Body of pancreas (tissue), 4 donors: Measurements from ENCODE around the gene SH2B3. TPM values are rescaled to one million over a fixed set of nuclear protein-coding genes. Genes with fewer than 3 reads are reported as not detected.

Source experiments
- ATAC-seq: fragments of 150-250 bp; one replicate; pipeline ENCODE4 v1.9.1; 2016
- DNase-seq, 4 donors: peaks; one replicate each; pipeline ENCODE4 v3.0.0-alpha.2; 2019
- H3K27ac ChIP-seq, 4 donors: fragments of 200-600 bp; sonication (generic); 1 replicate in 3 of 4; 2 replicates in 1 of 4; pipeline versions ENCODE4 v1.5.1 to v1.6.1; 2016 to 2019; ENCODE audit warnings: mild to moderate bottlenecking in 1 of 4, mixed read lengths in 1 of 4, moderate library complexity in 1 of 4
- H3K27me3 ChIP-seq, 2 donors: fragments of 200-600 bp; sonication (generic); one replicate each; pipeline ENCODE4 v1.6.0; 2016; ENCODE audit warnings: mild to moderate bottlenecking in 1 of 2
- H3K36me3 ChIP-seq, 2 donors: fragments of 200-600 bp; sonication (generic); replicated peaks in 1 of 2; 2 replicates each; pipeline ENCODE4 v1.5.1; 2016; ENCODE audit warnings: low read depth in 2 of 2; ENCODE audit not compliant: insufficient read depth in 1 of 2
- H3K4me1 ChIP-seq: fragments of 200-600 bp; sonication (generic); one replicate; pipeline ENCODE4 v1.6.0; 2016
- H3K4me3 ChIP-seq, 2 donors: fragments of 200-600 bp; sonication (generic); 1 replicate in 1 of 2; 2 replicates in 1 of 2; pipeline ENCODE4 v1.5.1; 2016 to 2019
- H3K9me3 ChIP-seq, 3 donors: fragments of 200-600 bp; sonication (generic); 1 replicate in 2 of 3; 2 replicates in 1 of 3; pipeline ENCODE4 v1.5.1; 2016
- POLR2A ChIP-seq, 3 donors: fragments of 450-650 bp; IDR thresholded peaks; one replicate each; pipeline ENCODE4 v1.6.1; 2016; ENCODE audit warnings: antibody characterized with exemption in 3 of 3, mild to moderate bottlenecking in 2 of 3
- WGBS, 2 donors: methylation state at CpG; one replicate each; pipeline ENCODE4 v1.1.5; 2017; 5-methylcytosine and 5-hydroxymethylcytosine counted together
- intact Hi-C: fragments of 100-400 bp; cut with DNase I; formaldehyde crosslinking; loops from one replicate; pipeline ENCODE4 v1.15.1; 2023
- total RNA-seq, 2 donors: library from RNA; depleted of rRNA; stranded (reverse); fragments of >200 nt; gene quantifications; one replicate each; pipeline ENCODE4 v1.1.0, GENCODE V29; 2016
- TF ChIP-seq, protein P1 (sequence below), 7 experiments: fragments of 450-650 bp in 4 of 7; fragments of 200-600 bp in 3 of 7; sonication (generic) in 3 of 7; IDR thresholded peaks; one replicate each; pipeline ENCODE4 v1.5.1; 2016 to 2019; ENCODE audit warnings: antibody characterized with exemption in 7 of 7

SH2B3 gene
- total RNA-seq, 2 donors from 2014 or later, result 23.1 to 41.9 TPM

DNA sequence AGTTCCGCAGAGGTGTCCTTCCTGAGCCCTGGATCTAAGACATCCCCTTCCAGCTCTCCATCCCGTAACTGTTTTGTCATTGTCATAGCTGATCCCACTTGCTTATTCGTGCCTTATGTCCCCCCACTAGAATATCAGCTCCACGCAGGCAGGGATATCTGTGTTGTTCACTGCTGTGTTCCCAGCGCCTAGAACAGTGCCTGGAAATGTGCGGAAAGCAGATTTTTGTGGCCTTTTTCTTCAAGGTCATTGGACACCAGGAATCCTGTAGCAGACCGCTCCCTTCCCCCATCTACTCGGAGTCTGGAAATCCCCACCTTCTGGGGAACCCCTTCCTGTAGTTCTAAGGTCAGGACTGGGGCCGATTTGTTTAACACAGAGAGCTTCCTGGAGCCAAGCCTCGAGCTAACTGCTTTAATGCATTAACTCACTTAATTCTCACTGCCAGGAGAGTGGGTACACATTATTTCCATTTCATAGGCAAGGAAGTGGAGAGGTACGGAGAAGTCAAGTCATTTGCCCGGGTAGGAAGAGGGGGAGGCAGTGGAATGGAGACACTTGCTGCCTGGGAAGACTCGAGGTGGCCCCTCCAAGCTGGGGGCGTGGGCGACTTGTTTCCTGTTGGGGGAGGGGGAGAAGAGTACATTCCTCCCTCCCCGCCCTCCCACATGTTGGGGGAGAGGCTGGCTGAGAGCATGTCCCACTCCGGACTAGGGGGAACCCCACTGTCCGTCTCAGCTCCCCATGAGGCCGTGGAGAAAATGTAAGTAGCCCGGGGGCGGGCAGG lies 1.2 kb upstream of the SH2B3 start:
- H3K27ac ChIP-seq, result peak overlapping the region; percentile 78 to 87 (median 78)
- ATAC-seq (no peak), DNase-seq (peak; percentile 36 to 65 (median 45))
- H3K36me3 ChIP-seq, result no peaks in the 10 kb centered on the region
- no peak overlapping the region for H3K4me3 ChIP-seq
- H3K27me3 ChIP-seq, result no peaks in the 10 kb centered on the region
- no peaks in the 10 kb centered on the region for H3K9me3 ChIP-seq
- peaks cover 62% of the 10 kb centered on the region for H3K4me1 ChIP-seq
- 31 to 37% methylated on average over 20 to 21 of the region's 21 CpGs for WGBS, 2 donors
- TF ChIP-seq, protein P1, sequence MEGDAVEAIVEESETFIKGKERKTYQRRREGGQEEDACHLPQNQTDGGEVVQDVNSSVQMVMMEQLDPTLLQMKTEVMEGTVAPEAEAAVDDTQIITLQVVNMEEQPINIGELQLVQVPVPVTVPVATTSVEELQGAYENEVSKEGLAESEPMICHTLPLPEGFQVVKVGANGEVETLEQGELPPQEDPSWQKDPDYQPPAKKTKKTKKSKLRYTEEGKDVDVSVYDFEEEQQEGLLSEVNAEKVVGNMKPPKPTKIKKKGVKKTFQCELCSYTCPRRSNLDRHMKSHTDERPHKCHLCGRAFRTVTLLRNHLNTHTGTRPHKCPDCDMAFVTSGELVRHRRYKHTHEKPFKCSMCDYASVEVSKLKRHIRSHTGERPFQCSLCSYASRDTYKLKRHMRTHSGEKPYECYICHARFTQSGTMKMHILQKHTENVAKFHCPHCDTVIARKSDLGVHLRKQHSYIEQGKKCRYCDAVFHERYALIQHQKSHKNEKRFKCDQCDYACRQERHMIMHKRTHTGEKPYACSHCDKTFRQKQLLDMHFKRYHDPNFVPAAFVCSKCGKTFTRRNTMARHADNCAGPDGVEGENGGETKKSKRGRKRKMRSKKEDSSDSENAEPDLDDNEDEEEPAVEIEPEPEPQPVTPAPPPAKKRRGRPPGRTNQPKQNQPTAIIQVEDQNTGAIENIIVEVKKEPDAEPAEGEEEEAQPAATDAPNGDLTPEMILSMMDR (IDR thresholded peaks at IDR 0.05), result no peak
- TF ChIP-seq POLR2A (IDR thresholded peaks at IDR 0.05), result no peak
- intact Hi-C loops, result no loop called here

DNA sequence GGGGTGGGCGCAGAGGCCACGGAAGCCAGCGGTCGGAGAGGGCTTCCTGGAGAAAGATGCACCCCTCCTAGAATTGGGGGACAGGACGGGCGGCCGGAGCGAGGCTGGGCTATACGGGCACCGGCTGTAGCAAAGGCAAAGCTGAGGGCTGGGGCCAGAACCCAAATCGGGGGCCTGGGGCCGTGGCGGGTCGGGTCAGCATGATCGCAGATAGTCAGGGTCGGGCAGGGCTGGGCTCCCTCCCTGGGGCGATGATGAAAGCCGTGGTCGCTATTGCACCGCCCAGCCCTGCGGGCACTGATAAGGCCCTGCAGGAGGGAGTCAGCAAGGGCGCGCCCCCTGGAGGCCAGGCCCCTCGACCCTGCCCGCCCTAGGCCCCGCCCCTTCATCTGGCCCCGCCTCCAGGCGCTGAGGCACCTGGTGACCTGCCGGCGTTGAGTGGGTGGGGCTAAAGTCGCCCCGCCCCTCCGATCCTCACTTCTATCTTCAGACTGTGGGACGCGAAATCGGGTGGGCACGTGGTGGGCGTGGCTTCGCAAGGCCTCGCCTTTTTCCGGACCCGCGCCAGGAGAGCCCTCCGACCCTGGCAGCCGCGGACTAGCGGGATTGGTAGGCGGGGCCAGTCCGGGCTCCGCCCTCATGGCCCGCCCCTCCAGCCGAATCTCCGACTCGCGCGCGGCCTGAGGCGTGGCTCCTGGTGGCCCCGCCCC lies 419 bp upstream of the SH2B3 start:
- TF ChIP-seq, protein P1 (IDR thresholded peaks at IDR 0.05), result peak; percentile 62 to 84 (median 73)
- TF ChIP-seq POLR2A (IDR thresholded peaks at IDR 0.05), result peak in 2 of 3 donors; percentile 41 to 51
- peak overlapping the region; percentile 78 to 87 (median 78) for H3K27ac ChIP-seq
- DNase-seq (peak; percentile 98 to 100 (median 98)), ATAC-seq (peak; percentile 84)
- intact Hi-C loops, result no loop called here
- H3K4me3 ChIP-seq, result no peak overlapping the region
- 1 to 6% methylated on average over 10 to 59 of the region's 59 CpGs for WGBS, 2 donors
- no peaks in the 10 kb centered on the region for H3K27me3 ChIP-seq
- no peaks in the 10 kb centered on the region for H3K36me3 ChIP-seq
- no peaks in the 10 kb centered on the region for H3K9me3 ChIP-seq
- H3K4me1 ChIP-seq, result peaks cover 70% of the 10 kb centered on the region

DNA sequence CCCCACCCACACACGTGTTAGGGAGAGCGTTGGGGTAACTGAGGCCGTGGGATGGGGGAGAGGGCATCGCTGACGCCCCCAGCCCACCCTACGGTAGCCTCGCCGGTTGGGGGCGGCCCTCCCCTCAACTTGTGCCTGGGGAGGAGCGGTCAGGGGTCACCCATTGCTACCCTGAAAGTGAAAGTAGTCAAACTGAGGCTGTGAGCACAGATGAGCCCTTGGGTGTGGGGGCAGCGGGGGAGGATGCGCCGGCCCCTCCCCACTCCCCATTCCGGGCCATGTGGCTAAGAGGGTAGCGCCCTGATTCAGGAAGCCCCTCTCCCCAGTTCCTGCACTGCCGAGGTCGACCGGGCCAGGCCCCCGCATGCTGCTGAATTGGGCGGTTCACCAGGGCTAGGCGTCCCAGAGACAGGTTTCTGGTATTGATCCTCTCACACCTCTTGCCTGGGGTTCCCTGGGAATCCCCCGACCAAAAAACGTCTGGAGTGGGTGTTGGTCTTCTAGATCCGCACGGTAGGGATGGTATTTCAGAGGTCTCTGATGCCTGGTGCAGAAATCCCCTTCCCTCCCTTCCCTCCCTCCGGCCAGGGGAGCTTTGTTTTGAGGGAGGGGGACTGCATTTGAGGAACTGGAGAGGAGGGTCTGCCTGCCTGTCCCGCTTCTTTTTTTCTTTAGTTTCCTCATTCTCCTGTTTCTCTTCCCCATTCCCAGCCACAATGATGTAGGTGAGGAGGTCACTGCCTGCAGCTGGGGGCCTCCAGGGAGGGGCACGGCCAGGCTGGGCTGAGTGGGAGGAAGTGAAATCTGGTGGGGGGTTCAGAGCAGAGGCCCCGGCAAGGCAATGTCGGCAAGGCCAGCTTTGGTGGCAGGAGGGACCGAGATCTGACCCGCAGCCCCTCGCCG lies 1.0 kb downstream of the SH2B3 start:
- intact Hi-C loops, result no loop called here
- H3K4me1 ChIP-seq, result peaks cover 84% of the 10 kb centered on the region
- peak overlapping the region; percentile 78 to 87 (median 78) for H3K27ac ChIP-seq
- DNase-seq (peak in 1 of 4 donors; percentile 66), ATAC-seq (no peak)
- peak overlapping the region; percentile 57 to 72 for H3K4me3 ChIP-seq
- H3K27me3 ChIP-seq, result no peaks in the 10 kb centered on the region
- H3K36me3 ChIP-seq, result no peaks in the 10 kb centered on the region
- TF ChIP-seq POLR2A (IDR thresholded peaks at IDR 0.05), result peak in 1 of 3 donors; percentile 58
- TF ChIP-seq, protein P1 (IDR thresholded peaks at IDR 0.05), result no peak
- no peaks in the 10 kb centered on the region for H3K9me3 ChIP-seq
- 12 to 18% methylated on average over 11 to 34 of the region's 34 CpGs for WGBS, 2 donors

DNA sequence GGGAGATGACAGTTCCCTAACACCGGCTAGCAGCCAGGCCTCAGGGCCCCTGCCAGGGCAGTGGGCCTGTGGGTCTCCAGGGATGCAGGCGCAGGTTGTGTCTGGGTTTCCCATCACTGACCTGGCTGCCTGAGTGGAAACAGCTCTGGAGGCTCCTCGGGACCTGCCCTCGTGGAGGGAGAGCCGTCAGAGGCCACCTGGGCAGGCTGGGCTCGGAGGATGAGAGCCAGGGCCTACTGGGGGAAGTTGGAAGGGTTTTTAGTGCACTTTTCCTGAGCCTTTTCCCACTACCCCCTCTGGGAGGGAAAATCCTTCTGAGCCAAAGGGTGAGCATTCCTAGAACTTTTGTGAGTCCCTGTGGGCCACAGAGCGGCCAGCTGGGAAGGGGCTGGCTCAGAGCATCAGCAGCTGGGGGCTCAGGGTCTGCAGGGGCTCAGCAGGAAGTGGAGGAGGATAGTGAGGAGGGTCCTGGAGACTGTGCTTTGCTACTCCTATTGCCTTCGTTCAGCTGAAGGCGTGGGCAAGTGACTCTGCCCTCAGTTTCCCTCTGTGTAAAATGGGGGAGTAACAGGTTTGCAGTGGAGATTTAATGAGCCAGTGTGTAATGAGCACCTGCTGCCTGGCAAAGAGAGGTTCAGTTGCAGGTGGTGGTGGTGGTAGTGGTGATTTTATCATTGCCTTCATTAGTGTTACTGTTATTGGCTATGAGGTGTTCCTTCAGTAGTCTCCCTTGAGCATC lies 1.8 kb downstream of the SH2B3 start:
- ATAC-seq (no peak), DNase-seq (no peak)
- intact Hi-C loops, result no loop called here
- Histone ChIP-seq H3K4me3 (peak overlapping the region in 1 of 2 donors; percentile 11), H3K27me3 (no peaks in the 10 kb centered on the region), H3K4me1 (peaks cover 86% of the 10 kb centered on the region), H3K27ac (peak overlapping the region; percentile 40 to 87 (median 78)), H3K36me3 (no peaks in the 10 kb centered on the region), H3K9me3 (no peaks in the 10 kb centered on the region)
- TF ChIP-seq POLR2A (IDR thresholded peaks at IDR 0.05), result no peak
- TF ChIP-seq, protein P1 (IDR thresholded peaks at IDR 0.05), result no peak
- 35 to 56% methylated on average over 4 to 9 of the region's 9 CpGs for WGBS, 2 donors
